ENCODE results near the gene NFYB. TPM values are rescaled to one million over a fixed set of nuclear protein-coding genes. Genes with fewer than 3 reads are reported as not detected.

Gene NFYB
- total and polyA plus RNA-seq, 9 of the 15 experiments (the other 6 are each of a cell fraction or from before 2014, with no cell fraction given), result 14.5 to 51.5 (median 32.3) TPM

GRCh38 chr12:104187446-104188155, 49.6 kb upstream of the NFYB start (continued):
- no peak for TF ChIP-seq GABPB2 (CRISPR knock-in tag; conservative IDR thresholded peaks at IDR 0.05)
- TF ChIP-seq SMAD3 (CRISPR knock-in tag; conservative IDR thresholded peaks at IDR 0.05), result no peak

DNA sequence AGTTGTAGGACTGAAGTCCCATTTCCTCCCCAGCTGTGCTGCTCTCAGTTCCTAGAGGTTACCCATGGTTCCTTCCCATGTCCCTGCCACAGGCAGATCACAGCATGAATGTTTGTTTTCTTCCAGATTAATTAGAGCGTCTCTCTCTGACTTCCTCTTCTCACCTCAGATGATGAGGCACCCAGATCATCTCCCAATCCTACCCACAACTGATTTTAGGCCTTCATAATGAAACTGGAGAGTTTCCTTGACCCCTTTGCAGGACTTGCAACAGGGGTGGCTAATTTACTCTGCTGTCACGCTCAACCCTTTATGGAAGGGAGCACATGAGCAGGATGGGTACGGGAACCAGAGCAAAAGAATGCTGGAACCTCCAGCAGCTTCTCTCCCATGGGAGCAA, 45.4 kb upstream of the NFYB start:
- WGBS (ENCODE audit: insufficient coverage, low coverage, missing lambda C conversion rate), result 13% methylated on average over 3 of the region's 3 CpGs
- TF ChIP-seq NCOR1 (IDR thresholded peaks at IDR 0.05), result no peak
- no peak for TF ChIP-seq ZEB2 (IDR thresholded peaks at IDR 0.05)
- no peak for TF ChIP-seq NFATC3 (IDR thresholded peaks at IDR 0.05)
- TF ChIP-seq CBX8 (IDR thresholded peaks at IDR 0.05; ENCODE audit: borderline replicate concordance, extremely low read depth, low read depth, low read length, poor library complexity, severe bottlenecking), result no peak
- no peak for TF ChIP-seq THAP12 (CRISPR knock-in tag; IDR thresholded peaks at IDR 0.05)
- TF ChIP-seq NFE2L1 (tag; IDR thresholded peaks at IDR 0.05; ENCODE audit: borderline replicate concordance, low read depth), result no peak
- TF ChIP-seq COPS2 (conservative IDR thresholded peaks at IDR 0.05), result no peak
- no peak for TF ChIP-seq CSDE1 (IDR thresholded peaks at IDR 0.05)
- TF ChIP-seq CTCF (IDR thresholded peaks at IDR 0.05 in 2 of 3, conservative IDR thresholded peaks at IDR 0.05 in 1 of 3; ENCODE audit: insufficient read depth in 2 of 3, low read depth in 1 of 3, low read length in 3 of 3), result no peak
- TF ChIP-seq LEF1 (IDR thresholded peaks at IDR 0.05), result no peak
- TF ChIP-seq MYBL2 (IDR thresholded peaks at IDR 0.05; ENCODE audit: low read depth), result no peak
- TF ChIP-seq MYBL2 (CRISPR knock-in tag; IDR thresholded peaks at IDR 0.05; ENCODE audit: borderline replicate concordance), result no peak

More for the DNA sequence above, 45.4 kb upstream of the NFYB start:
- Histone ChIP-seq H3K27ac (ENCODE audit: extremely low read depth, low read depth, low read length) (no peak overlapping the region), H3K9ac (ENCODE audit: insufficient read depth in 1 of 2, low read depth in 2 of 2, low read length in 2 of 2) (no peak overlapping the region), H3K4me1 (replicated peaks in 1 of 2; ENCODE audit: control insufficient read depth in 2 of 2, insufficient read depth in 2 of 2, low read length in 2 of 2) (no peaks in the 10 kb centered on the region), H3K4me3 (no peak overlapping the region), H3K4me2 (ENCODE audit: insufficient read depth, low read length) (no peak overlapping the region), H3K36me3 (ENCODE audit: control insufficient read depth, insufficient read depth, low read length) (no peaks in the 10 kb centered on the region), H2AFZ (ENCODE audit: low read depth, low read length) (no peak overlapping the region), H3K9me3 (replicated peaks; ENCODE audit: control insufficient read depth, insufficient read depth, low read depth, low read length) (no peaks in the 10 kb centered on the region; the same call in 1 of the 2 replicates), H4K20me1 (replicated peaks; ENCODE audit: control insufficient read depth, insufficient read depth, low read length) (no peaks in the 10 kb centered on the region), H3K27me3 (ENCODE audit: control insufficient read depth in 2 of 2, insufficient read depth in 2 of 2, low read length in 2 of 2) (no peaks in the 10 kb centered on the region), H3K9me1 (ENCODE audit: control insufficient read depth, insufficient read depth, low read length) (no peaks in the 10 kb centered on the region), H3K79me2 (ENCODE audit: control insufficient read depth, insufficient read depth, low read length) (no peaks in the 10 kb centered on the region)
- BruUV-seq (replicated peaks), result no TSS peak
- FAIRE-seq (no peak), ATAC-seq (no peak), DNase-seq (ENCODE audit: extremely low read depth in 1 of 4, low spot score in 3 of 4) (no peak)
- CTCF ChIA-PET (ENCODE audit: low intra/inter-chr PET ratio), result no interaction called here
- intact Hi-C loops (cut with micrococcal nuclease), result no loop called here
- POLR2A ChIA-PET, result no interaction called here
- in situ Hi-C loops (cut with MboI), result no loop called here

All from K562 (cell line).